ENCODE measurements around the gene FYB1.

Gene FYB1

DNA sequence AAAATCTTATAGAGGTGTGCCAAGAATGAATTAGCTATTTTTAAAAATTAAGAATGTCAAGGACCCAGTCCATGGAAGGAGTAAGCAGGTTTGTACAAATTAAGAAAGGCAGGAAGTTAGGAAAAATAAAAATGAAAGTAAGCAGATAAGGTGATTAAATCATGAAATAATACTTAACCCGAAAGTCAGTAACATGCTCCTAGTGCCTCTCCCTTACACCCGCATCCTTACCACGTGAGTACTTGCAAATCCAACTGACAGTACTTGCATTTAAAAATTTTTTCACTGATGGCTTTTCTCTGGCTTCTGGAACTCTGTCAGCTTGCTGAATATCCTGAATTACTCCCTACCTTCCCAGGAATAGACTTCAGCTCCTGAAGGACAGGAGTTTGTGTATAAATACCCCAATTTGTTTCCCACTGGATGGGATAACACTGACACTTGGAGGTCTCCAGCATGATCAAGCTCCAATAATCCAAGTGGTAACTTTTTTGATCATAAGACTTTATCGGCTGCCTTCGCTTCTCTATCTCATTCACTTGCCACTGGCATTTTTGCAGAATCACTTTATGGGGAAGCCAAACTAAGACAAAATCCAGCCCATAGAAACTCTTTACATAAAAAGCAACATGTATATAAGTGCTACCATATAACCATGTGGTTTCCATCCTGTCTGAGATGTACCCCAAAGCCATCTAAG lies 103.6 kb downstream of the FYB1 start:
- TF ChIP-seq, protein P1, sequence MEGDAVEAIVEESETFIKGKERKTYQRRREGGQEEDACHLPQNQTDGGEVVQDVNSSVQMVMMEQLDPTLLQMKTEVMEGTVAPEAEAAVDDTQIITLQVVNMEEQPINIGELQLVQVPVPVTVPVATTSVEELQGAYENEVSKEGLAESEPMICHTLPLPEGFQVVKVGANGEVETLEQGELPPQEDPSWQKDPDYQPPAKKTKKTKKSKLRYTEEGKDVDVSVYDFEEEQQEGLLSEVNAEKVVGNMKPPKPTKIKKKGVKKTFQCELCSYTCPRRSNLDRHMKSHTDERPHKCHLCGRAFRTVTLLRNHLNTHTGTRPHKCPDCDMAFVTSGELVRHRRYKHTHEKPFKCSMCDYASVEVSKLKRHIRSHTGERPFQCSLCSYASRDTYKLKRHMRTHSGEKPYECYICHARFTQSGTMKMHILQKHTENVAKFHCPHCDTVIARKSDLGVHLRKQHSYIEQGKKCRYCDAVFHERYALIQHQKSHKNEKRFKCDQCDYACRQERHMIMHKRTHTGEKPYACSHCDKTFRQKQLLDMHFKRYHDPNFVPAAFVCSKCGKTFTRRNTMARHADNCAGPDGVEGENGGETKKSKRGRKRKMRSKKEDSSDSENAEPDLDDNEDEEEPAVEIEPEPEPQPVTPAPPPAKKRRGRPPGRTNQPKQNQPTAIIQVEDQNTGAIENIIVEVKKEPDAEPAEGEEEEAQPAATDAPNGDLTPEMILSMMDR (conservative IDR thresholded peaks at IDR 0.05), result no peak
- no peak for TF ChIP-seq ZFX (IDR thresholded peaks at IDR 0.05)
- H3K27ac ChIP-seq, result no peak overlapping the region

DNA sequence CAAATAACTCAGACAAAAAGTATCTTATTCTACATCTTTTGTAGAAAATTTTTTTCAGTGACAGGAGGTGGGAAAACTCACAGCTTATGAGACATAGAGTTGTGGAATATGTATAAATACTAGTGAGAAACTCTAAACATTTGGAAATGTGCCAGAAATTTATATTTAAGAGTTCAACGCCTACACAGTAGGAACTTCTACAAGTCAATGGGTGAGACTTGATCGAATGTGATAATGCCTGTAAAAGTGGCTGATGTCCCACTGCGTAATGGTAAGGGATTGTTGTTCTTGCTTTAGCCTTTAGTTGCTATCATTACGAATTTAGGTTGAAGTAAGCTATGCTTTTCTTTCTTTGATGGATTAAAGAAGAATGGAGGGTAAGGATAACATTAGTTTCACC lies 105.2 kb downstream of the FYB1 start:
- no peak overlapping the region for H3K27ac ChIP-seq
- TF ChIP-seq, protein P1 (conservative IDR thresholded peaks at IDR 0.05), result no peak
- TF ChIP-seq ZFX (IDR thresholded peaks at IDR 0.05), result no peak

DNA sequence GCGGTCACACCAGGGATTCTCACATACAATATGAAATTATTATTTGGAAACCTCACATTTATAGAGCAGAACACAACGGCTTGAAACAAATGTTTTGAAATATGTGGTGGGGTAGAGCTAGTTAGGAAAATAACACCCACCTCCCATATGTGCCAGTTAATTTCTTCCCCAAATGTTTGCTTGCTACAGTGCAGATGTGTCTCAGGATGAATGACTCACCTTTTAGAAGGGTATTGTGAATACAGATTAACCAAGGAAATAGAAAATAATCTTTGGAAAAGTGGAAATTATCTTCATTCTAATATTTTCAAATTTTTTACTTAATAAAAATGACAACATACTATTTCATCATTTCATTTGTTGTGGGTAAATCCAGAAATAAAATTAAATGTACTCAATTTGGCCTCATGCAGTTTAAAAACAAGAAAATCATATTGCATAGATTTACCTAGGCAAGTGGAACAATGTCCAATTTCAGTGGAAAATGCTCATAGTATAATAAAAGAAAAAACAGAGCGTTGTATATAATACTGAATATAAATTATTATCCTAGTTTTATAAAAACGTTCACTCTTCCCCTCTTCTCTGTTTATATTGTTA lies 105.9 kb downstream of the FYB1 start:
- no peak for TF ChIP-seq ZFX (IDR thresholded peaks at IDR 0.05)
- TF ChIP-seq, protein P1 (conservative IDR thresholded peaks at IDR 0.05), result no peak
- no peak overlapping the region for H3K27ac ChIP-seq

DNA sequence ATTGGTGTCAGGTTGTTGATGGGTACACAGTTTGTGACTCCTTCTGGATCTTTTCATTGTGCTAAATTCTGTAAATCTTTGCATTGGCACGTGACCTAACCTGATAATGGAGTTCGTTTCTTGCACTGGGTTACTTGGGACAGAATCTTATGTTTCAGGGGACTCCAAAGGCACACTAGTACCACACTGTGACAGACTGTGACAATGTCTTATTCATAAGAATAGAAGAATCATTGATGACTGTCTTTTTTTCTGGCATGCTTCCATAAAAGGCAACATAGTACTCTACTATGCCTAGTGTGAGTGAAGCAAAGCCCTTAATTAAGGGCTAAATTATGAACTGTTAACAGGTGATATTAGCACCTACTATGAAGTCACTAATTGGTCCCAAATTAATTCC lies 109.8 kb downstream of the FYB1 start:
- no peak overlapping the region for H3K27ac ChIP-seq
- TF ChIP-seq ZFX (IDR thresholded peaks at IDR 0.05), result no peak
- TF ChIP-seq, protein P1 (conservative IDR thresholded peaks at IDR 0.05), result no peak

DNA sequence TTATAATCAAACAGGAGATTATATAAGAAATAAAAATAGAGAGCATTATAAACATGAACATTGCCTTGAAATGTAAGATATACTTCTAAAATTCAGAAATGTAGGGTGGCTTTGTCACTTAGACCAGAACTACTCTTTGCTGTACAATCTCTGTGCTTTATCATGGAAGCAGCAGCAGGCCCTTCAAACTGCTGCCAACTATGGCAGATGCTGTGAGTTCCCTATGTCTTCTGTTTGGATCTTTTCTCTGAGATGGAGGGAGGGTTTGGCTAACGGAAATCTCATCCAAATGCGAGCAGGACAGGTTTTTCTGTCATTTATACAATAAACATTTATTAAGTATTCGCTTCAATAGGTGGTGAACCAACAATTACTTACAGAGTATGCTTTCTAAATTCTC lies 110.4 kb downstream of the FYB1 start:
- TF ChIP-seq, protein P1 (conservative IDR thresholded peaks at IDR 0.05), result no peak
- no peak for TF ChIP-seq ZFX (IDR thresholded peaks at IDR 0.05)

DNA sequence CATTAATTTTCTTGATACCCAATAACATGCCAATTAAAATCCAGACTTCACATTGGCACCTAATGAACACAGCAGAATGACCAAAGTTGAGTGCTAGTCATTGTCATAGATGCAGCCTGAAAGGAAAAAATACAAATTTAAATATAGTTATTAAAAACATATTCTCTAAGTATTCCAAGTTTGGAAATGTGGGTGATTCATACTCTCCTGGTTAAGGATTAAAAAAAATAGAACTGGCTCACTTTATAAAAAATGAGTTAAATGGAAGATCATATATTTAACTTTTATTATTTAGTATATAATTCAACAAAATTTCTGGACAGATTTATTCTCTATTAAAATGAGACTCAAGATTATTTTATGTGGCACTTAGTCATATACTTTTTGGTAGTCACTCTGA lies 112.0 kb downstream of the FYB1 start:
- no peak for TF ChIP-seq ZFX (IDR thresholded peaks at IDR 0.05)
- TF ChIP-seq, protein P1 (conservative IDR thresholded peaks at IDR 0.05), result no peak
- no peak overlapping the region for H3K27ac ChIP-seq

More for the DNA sequence above, 110.4 kb downstream of the FYB1 start:
- no peak overlapping the region for H3K27ac ChIP-seq

DNA sequence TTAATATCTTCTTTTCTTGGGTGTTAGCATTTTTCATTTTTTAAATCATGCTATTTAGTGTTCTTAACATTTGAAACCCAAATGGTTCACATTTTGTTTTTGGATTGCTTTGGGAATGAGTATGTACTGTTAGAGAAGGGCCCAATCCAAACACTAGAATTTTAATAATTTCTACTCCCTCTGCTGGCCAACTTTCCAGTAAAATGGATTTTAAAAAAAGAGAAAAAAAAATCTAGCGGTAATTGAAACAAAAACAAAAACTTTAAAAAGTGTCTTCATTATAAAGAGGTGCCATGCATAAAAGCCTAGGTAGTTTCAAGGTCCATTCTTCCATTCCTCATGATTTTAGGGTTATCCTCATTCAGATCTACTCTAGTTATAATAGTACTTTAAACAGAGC lies 113.0 kb downstream of the FYB1 start:
- no peak for TF ChIP-seq ZFX (IDR thresholded peaks at IDR 0.05)
- TF ChIP-seq, protein P1 (conservative IDR thresholded peaks at IDR 0.05), result peak; percentile 42
- no peak overlapping the region for H3K27ac ChIP-seq

All from C4-2B (cell line).